HG03108 (cell line): ENCODE measurements around the gene WDPCP.
"Not testable (repeated sequence)": the region's sequence is repeated elsewhere in the genome, so short reads cannot be mapped to it uniquely, and the experiment has no call there.

Experiments
- ATAC-seq: cut with Tn5 transposase; IDR thresholded peaks from one replicate; pipeline ENCODE4 v1.9.1; 2021; ENCODE audit warnings: moderate library complexity; ENCODE audit not compliant: unreplicated experiment

WDPCP gene

GRCh38 chr2:63469313-63469712, 119.0 kb downstream of the WDPCP start:
- not testable (repeated sequence) for ATAC-seq

GRCh38 chr2:63465633-63466032, 122.6 kb downstream of the WDPCP start:
- ATAC-seq, result no peak

GRCh38 chr2:63463142-63463541, 125.1 kb downstream of the WDPCP start:
- no peak for ATAC-seq

GRCh38 chr2:63446658-63447057, 141.6 kb downstream of the WDPCP start:
- no peak for ATAC-seq

GRCh38 chr2:63444565-63445288, 143.6 kb downstream of the WDPCP start:
- no peak for ATAC-seq

- ATAC-seq, result no peak
Observed at GRCh38 chr2:63440612-63441011, 147.7 kb downstream of the WDPCP start.

GRCh38 chr2:63438181-63438580, 150.1 kb downstream of the WDPCP start:
- no peak for ATAC-seq

- ATAC-seq, result no peak
Observed at GRCh38 chr2:63436488-63436887, 151.8 kb downstream of the WDPCP start.

- no peak for ATAC-seq
Observed at GRCh38 chr2:63435070-63435469, 153.2 kb downstream of the WDPCP start.

GRCh38 chr2:63434024-63435001, 154.0 kb downstream of the WDPCP start:
- ATAC-seq, result no peak

- ATAC-seq, result no peak
Observed at GRCh38 chr2:63432373-63432772, 155.9 kb downstream of the WDPCP start.

- ATAC-seq, result no peak
Observed at GRCh38 chr2:63425606-63426005, 162.7 kb downstream of the WDPCP start.

GRCh38 chr2:63425079-63425416, 163.2 kb downstream of the WDPCP start:
- ATAC-seq, result no peak

- ATAC-seq, result peak; percentile 77
Observed at GRCh38 chr2:63424329-63425078, 163.8 kb downstream of the WDPCP start.

- ATAC-seq, result no peak
Observed at GRCh38 chr2:63422556-63422955, 165.7 kb downstream of the WDPCP start.

GRCh38 chr2:63408530-63408929, 179.7 kb downstream of the WDPCP start:
- ATAC-seq, result no peak

- no peak for ATAC-seq
Observed at GRCh38 chr2:63406641-63407040, 181.6 kb downstream of the WDPCP start.

- no peak for ATAC-seq
Observed at GRCh38 chr2:63403820-63404219, 184.5 kb downstream of the WDPCP start.

GRCh38 chr2:63402889-63403288, 185.4 kb downstream of the WDPCP start:
- not testable (repeated sequence) for ATAC-seq

GRCh38 chr2:63399156-63399555, 189.1 kb downstream of the WDPCP start:
- no peak for ATAC-seq

- no peak for ATAC-seq
Observed at GRCh38 chr2:63379451-63379850, 208.8 kb downstream of the WDPCP start.
